ENCODE measurements around the gene CDH12.
"Not testable (repeated sequence)": the region's sequence is repeated elsewhere in the genome, so short reads cannot be mapped to it uniquely, and the experiment has no call there.

DNA sequence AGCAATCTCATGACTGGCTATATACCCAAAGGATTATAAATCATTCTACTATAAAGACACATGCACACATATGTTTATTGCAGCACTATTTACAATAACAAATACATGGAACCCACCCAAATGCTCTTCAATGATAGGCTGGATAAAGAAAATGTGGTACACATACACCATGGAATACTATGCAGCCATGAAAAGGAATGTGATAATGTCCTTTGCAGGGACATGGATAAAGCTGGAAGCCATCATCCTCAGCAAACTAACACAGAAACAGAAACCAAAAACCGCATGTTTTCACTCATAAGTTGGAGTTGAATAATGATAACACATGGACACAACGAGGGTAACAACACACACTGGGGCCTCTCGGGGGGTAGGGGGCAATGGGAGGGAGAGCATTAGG lies 520.2 kb downstream of the CDH12 start:
- TF ChIP-seq EZH2phosphoT487 (IDR thresholded peaks at IDR 0.05; ENCODE audit: insufficient read depth, low read depth); EZH2 (IDR thresholded peaks at IDR 0.05; ENCODE audit: insufficient read depth, poor library complexity, severe bottlenecking): not testable (repeated sequence)
